Esophagus muscularis mucosa (tissue), 4 donors: ENCODE measurements around the gene ATP5ME.

Experiments used
- EP300 ChIP-seq: sonication (generic); formaldehyde crosslinking; IDR thresholded peaks from one replicate; pipeline ENCODE4 v1.6.1; 2017; ENCODE audit warnings: antibody characterized with exemption
- POLR2A ChIP-seq: fragments of 450-650 bp; IDR thresholded peaks from one replicate; pipeline ENCODE4 v1.6.1; 2017; ENCODE audit warnings: antibody characterized with exemption, moderate library complexity, mild to moderate bottlenecking, low read depth
- POLR2AphosphoS5 ChIP-seq, 2 donors: sonication (generic); formaldehyde crosslinking; IDR thresholded peaks; one replicate each; pipeline ENCODE4 v1.6.1; 2017; ENCODE audit warnings: antibody characterized with exemption in 2 of 2
- TF ChIP-seq, protein P1 (sequence below), 3 experiments: fragments of 200-600 bp in 2 of 3; fragments of 450-650 bp in 1 of 3; sonication (generic) in 2 of 3; IDR thresholded peaks; one replicate each; pipeline ENCODE4 v1.5.1; 2017 to 2019; ENCODE audit warnings: antibody characterized with exemption in 3 of 3, mild to moderate bottlenecking in 2 of 3, moderate library complexity in 1 of 3

DNA sequence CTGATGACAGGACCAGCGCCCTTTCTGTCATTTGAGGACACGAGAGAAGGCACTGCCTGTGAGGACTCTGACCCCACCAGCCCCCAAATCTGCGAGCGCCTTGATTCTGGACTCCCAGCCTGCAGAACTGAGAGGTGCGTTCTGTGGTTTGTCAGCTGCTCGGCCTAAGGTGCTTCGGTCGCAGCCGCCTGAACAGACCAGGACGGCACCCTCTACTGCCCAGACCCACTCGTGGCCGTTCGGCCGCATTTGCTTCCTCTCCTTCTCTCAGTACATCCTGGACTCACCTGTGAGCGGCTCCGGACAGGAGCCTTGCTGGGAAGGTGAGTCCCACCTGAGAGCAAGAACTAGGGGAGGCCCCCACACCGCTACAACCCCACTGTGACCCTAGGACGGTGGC, 40.0 kb upstream of the ATP5ME start:
- TF ChIP-seq, protein P1, sequence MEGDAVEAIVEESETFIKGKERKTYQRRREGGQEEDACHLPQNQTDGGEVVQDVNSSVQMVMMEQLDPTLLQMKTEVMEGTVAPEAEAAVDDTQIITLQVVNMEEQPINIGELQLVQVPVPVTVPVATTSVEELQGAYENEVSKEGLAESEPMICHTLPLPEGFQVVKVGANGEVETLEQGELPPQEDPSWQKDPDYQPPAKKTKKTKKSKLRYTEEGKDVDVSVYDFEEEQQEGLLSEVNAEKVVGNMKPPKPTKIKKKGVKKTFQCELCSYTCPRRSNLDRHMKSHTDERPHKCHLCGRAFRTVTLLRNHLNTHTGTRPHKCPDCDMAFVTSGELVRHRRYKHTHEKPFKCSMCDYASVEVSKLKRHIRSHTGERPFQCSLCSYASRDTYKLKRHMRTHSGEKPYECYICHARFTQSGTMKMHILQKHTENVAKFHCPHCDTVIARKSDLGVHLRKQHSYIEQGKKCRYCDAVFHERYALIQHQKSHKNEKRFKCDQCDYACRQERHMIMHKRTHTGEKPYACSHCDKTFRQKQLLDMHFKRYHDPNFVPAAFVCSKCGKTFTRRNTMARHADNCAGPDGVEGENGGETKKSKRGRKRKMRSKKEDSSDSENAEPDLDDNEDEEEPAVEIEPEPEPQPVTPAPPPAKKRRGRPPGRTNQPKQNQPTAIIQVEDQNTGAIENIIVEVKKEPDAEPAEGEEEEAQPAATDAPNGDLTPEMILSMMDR (IDR thresholded peaks at IDR 0.05) = no peak
- TF ChIP-seq POLR2AphosphoS5 (IDR thresholded peaks at IDR 0.05) (no peak), EP300 (no peak), POLR2A (no peak)
